ENCODE results near the gene OTOG. TPM values are rescaled to one million over a fixed set of nuclear protein-coding genes. Genes with fewer than 3 reads are reported as not detected.

Gene OTOG
- total RNA-seq, 1 experiment from 2014 or later, result 0.35 TPM

DNA sequence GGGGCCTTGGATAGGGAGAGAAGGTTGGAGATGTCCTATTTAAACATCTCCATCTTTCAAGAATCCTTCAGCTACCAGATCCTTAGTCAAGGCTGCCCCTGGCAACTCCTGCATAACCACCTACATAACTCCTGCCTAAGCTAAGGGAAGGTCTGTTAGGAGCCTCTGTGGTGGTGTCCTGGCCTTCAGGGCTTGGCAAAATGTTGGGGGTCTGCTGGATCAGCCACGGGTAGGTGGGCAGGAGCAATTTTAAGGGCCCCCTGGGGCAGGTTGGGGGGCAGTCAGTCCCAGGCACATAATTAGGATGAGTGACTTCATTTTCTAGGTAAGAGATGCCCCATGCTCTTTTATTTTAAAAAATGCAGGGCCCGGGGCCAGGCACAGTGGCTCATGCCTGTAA is 28.7 kb upstream of the OTOG start:
- no peak overlapping the region for H3K4me2 ChIP-seq (ENCODE audit: insufficient read depth, insufficient read length, low read length)
- H2BK15ac ChIP-seq (ENCODE audit: low read depth, low read length), result no peak overlapping the region
- no peak for DNase-seq
- H4K91ac ChIP-seq (ENCODE audit: insufficient read length, low read depth, low read length), result no peak overlapping the region
- peaks cover 16 to 17% of the 10 kb centered on the region in 2 experiments for H3K4me1 Mint-ChIP-seq
- no peak overlapping the region for H2BK12ac ChIP-seq (ENCODE audit: insufficient read length, low read depth, low read length)
- no peak overlapping the region for H2AK5ac ChIP-seq (ENCODE audit: insufficient read length, low read length)
- H3K27ac ChIP-seq (ENCODE audit: insufficient read length, low read depth, low read length), result no peak overlapping the region
- peaks cover 2% of the 10 kb centered on the region for H3K27me3 Mint-ChIP-seq (ENCODE audit: low read depth)
- H2BK5ac ChIP-seq (ENCODE audit: insufficient read length, low read length), result no peak overlapping the region
- no peaks in the 10 kb centered on the region for H3K79me1 ChIP-seq (ENCODE audit: insufficient read depth, low read depth, low read length, poor library complexity, severe bottlenecking)
- no peak overlapping the region for H4K8ac ChIP-seq (replicated peaks; ENCODE audit: insufficient read length, low read depth, low read length)
- H3K4me1 ChIP-seq (ENCODE audit: insufficient read depth, low read length), result peaks cover 4% of the 10 kb centered on the region; the same call in 1 of the 2 replicates
- H4K20me1 ChIP-seq (ENCODE audit: control insufficient read depth, insufficient read depth, insufficient read length), result no peaks in the 10 kb centered on the region
- peaks cover 2 to 6% (median 4%) of the 10 kb centered on the region in 3 experiments; a peak in 6 of 7 replicates for H3K36me3 Mint-ChIP-seq (ENCODE audit: insufficient read depth in 1 of 3, low read depth in 3 of 3)
- H3K14ac ChIP-seq (ENCODE audit: insufficient read depth, low read length), result no peak overlapping the region
- H3K18ac ChIP-seq (ENCODE audit: insufficient read length, low read depth, low read length), result no peak overlapping the region
- no peak overlapping the region for H4K5ac ChIP-seq (ENCODE audit: insufficient read length, low read depth, low read length)
- no peak overlapping the region for H2BK120ac ChIP-seq (ENCODE audit: low read depth, low read length, poor library complexity, severe bottlenecking)
- WGBS (ENCODE audit: extremely low coverage, insufficient read length, low lambda C conversion rate), result no CpG with 5 or more reads among the region's 2 CpGs
- H2BK20ac ChIP-seq (ENCODE audit: low read depth, low read length, poor library complexity, severe bottlenecking), result no peak overlapping the region
- no peaks in the 10 kb centered on the region for H3K9me3 ChIP-seq (ENCODE audit: control insufficient read depth, low read depth, low read length)
- no peak overlapping the region for H3K56ac ChIP-seq (ENCODE audit: insufficient read length, low read depth, low read length)
- no peaks in the 10 kb centered on the region for H3K23me2 ChIP-seq (ENCODE audit: insufficient read length, low read depth, low read length, poor library complexity, severe bottlenecking)
- no peak overlapping the region for H3K4ac ChIP-seq (ENCODE audit: low read depth, low read length)
- no peak overlapping the region for H3K23ac ChIP-seq (ENCODE audit: insufficient read length, low read depth, low read length)
- no peak overlapping the region for H3T11ph ChIP-seq (ENCODE audit: low read length)
- no peak overlapping the region for H2AFZ ChIP-seq (ENCODE audit: low read length)
- H3K4me3 Mint-ChIP-seq, result no peak overlapping the region; a peak in 1 of 5 replicates
- no peaks in the 10 kb centered on the region for H3K9me3 Mint-ChIP-seq
- no peak overlapping the region; a peak in 1 of 7 replicates for H3K27ac Mint-ChIP-seq
- no peaks in the 10 kb centered on the region; the same call in 1 of the 2 replicates for H3K27me3 ChIP-seq (ENCODE audit: insufficient read depth, low read length)
- no peaks in the 10 kb centered on the region for H3K79me2 ChIP-seq (ENCODE audit: insufficient read depth, low read length)
- TF ChIP-seq, protein P1, sequence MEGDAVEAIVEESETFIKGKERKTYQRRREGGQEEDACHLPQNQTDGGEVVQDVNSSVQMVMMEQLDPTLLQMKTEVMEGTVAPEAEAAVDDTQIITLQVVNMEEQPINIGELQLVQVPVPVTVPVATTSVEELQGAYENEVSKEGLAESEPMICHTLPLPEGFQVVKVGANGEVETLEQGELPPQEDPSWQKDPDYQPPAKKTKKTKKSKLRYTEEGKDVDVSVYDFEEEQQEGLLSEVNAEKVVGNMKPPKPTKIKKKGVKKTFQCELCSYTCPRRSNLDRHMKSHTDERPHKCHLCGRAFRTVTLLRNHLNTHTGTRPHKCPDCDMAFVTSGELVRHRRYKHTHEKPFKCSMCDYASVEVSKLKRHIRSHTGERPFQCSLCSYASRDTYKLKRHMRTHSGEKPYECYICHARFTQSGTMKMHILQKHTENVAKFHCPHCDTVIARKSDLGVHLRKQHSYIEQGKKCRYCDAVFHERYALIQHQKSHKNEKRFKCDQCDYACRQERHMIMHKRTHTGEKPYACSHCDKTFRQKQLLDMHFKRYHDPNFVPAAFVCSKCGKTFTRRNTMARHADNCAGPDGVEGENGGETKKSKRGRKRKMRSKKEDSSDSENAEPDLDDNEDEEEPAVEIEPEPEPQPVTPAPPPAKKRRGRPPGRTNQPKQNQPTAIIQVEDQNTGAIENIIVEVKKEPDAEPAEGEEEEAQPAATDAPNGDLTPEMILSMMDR (conservative IDR thresholded peaks at IDR 0.05), result no peak
- H3K9ac ChIP-seq (ENCODE audit: extremely low read depth, insufficient read length, low read length), result no peak overlapping the region
